ENCODE measurements around the gene IGSF22.
"Not testable (repeated sequence)": the region's sequence is repeated elsewhere in the genome, so short reads cannot be mapped to it uniquely, and the experiment has no call there.

IGSF22 gene

DNA sequence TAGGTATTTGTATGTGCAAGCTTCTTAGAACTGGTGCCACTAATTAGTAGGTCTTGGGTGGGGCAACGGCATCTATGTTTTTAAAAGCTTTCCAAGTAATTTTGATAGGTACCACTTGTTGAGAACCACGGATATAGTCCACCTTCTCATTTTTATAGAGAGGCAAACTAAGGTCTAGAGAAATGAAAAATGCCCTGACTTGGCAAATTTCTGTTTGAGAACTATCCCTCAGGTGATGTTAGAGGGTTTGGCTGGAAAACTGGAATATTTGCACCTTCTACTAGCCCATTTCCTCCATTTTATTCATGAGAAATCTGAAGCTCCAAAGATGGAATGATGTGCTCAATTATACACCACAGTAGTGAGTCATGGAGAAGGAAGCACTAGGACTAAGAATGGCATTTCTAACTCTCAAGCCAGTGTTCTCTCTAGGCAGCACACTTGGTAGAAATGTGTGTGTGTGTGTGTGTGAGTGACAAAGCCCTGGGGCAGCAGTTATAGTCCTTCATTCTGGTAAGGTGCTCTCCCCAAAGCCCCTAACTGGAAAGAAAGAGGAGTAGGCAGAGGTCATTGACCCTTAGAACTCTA, 29.3 kb downstream of the IGSF22 start:
- no peak overlapping the region for H3K4me3 ChIP-seq (ENCODE audit: low read depth, low read length)
- no peak for DNase-seq (ENCODE audit: low read depth)
- TF ChIP-seq MYC (IDR thresholded peaks at IDR 0.05; ENCODE audit: low read depth, low read length) (no peak), POLR2A (IDR thresholded peaks at IDR 0.05; ENCODE audit: extremely low read depth, insufficient read length) (no peak)
- TF ChIP-seq, protein P1, sequence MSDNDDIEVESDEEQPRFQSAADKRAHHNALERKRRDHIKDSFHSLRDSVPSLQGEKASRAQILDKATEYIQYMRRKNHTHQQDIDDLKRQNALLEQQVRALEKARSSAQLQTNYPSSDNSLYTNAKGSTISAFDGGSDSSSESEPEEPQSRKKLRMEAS (IDR thresholded peaks at IDR 0.05; ENCODE audit: low read depth, low read length) = no peak
- TF ChIP-seq, protein P2, sequence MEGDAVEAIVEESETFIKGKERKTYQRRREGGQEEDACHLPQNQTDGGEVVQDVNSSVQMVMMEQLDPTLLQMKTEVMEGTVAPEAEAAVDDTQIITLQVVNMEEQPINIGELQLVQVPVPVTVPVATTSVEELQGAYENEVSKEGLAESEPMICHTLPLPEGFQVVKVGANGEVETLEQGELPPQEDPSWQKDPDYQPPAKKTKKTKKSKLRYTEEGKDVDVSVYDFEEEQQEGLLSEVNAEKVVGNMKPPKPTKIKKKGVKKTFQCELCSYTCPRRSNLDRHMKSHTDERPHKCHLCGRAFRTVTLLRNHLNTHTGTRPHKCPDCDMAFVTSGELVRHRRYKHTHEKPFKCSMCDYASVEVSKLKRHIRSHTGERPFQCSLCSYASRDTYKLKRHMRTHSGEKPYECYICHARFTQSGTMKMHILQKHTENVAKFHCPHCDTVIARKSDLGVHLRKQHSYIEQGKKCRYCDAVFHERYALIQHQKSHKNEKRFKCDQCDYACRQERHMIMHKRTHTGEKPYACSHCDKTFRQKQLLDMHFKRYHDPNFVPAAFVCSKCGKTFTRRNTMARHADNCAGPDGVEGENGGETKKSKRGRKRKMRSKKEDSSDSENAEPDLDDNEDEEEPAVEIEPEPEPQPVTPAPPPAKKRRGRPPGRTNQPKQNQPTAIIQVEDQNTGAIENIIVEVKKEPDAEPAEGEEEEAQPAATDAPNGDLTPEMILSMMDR (IDR thresholded peaks at IDR 0.05; ENCODE audit: low read depth, low read length) = no peak

DNA sequence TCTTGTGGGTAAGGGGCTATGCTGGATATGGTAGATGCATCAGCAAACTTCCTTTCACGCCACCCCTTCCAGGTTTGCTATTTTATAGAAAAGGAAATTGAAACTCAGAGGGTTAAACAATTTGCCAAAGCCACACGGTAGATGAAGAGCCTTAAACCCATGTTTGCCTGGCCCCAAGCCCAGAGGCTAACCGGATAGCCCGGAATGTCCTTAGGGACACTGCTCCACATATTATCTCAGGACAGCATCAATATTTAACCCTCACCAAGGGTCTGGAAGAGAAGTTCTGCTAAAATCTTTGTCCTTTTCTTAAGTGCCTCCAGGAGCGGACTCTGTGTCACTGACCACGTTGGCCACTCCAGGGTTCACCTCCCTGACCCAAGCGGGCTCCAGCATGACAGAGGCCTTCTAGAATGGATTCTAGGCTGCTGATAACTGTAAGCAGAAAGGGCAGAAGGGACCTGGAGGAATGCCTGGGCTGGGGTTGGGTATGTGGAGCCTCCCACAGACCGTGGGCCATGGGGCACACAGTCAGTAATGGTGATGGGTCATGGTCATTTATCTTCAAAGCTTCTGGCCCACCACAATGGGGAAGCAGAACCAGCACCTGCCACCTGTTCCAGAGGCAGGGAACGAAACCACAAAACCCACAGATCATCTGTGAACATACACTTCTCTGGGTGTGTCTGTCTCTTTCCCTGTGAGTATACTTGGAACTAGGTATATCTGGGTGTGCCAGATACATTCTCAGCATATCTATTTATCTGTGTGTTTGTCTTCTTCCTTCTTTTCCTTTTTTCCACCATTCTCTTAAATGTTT, 32.8 kb downstream of the IGSF22 start:
- DNase-seq (ENCODE audit: low read depth) = no peak
- H3K4me3 ChIP-seq (ENCODE audit: low read depth, low read length) = no peak overlapping the region
- TF ChIP-seq, protein P1 (IDR thresholded peaks at IDR 0.05; ENCODE audit: low read depth, low read length) = no peak
- TF ChIP-seq POLR2A (IDR thresholded peaks at IDR 0.05; ENCODE audit: extremely low read depth, insufficient read length) (no peak), MYC (IDR thresholded peaks at IDR 0.05; ENCODE audit: low read depth, low read length) (no peak)
- TF ChIP-seq, protein P2 (IDR thresholded peaks at IDR 0.05; ENCODE audit: low read depth, low read length) = no peak

DNA sequence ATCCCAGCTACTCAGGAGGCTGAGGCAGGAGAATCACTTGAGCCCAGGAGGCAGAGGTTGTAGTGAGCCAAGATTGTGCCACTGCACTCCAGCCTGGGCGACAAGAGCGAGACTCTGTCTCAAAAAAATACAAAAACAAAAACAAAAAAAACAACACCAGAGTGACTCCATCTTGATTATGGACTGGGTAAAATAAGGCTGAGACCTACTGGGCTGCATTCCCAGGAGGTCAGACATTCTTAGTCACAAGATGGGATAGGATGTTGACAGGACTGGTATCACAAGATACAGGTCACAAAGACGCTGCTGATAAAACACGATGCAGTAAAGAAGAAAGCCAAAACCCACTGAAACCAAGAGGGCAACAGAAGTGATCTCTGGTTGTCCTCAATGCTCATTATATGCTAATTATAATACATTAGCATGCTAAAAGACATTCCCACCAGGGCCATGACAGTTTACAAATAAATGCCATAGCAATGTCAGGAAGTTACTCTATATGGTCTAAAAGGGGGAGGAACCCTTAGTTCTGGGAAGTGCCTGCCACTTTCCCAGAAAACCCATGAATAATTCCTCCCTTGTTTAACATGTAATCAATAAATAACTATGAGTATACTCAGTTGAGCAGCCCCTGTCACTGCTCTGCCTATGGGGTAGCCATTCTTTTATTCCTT, 34.4 kb downstream of the IGSF22 start:
- not testable (repeated sequence) for H3K4me3 ChIP-seq (ENCODE audit: low read depth, low read length); DNase-seq (ENCODE audit: low read depth)

DNA sequence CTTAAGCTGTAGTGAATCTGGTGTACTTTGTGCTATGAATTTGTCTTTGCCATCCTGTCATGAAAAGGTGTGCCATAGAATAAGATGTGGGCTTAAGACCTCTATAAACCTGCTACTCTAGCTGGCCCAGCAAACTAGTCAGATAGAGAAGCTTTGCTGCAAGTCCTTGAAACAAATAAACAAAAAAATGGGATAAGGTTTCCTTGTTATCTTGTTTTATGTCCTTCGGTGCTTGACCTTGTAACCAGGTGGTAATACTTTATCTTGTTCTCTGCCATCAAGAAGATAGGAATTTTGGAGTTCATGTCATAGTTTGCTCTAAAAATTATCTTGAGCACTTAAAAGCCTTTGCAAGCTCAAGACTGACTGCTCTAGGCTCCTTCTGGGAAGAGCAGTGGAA, 41.7 kb downstream of the IGSF22 start:
- TF ChIP-seq, protein P2 (IDR thresholded peaks at IDR 0.05; ENCODE audit: low read depth, low read length) = no peak
- TF ChIP-seq MYC (IDR thresholded peaks at IDR 0.05; ENCODE audit: low read depth, low read length) = no peak
- TF ChIP-seq, protein P1 (IDR thresholded peaks at IDR 0.05; ENCODE audit: low read depth, low read length) = no peak
- no peak for TF ChIP-seq POLR2A (IDR thresholded peaks at IDR 0.05; ENCODE audit: extremely low read depth, insufficient read length)
- DNase-seq (ENCODE audit: low read depth) = no peak
- no peak overlapping the region for H3K4me3 ChIP-seq (ENCODE audit: low read depth, low read length)

DNA sequence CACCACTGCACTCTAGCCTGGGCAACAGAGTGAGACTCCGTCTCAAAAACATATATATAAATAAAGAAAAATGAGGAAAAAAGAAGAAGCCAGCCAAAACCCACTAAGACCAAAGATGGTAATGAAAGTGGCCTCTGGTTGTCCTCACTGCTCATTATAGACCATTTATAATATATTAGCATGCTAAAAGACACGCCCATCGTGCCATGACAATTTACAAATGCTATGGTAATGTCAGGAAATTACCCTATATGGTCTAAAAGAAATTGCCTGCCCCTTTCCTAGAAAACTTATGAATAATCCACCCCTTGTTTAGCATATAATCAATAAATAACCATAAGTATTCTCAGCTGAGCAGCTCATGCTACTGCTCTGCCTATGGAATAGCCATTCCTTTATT, 43.5 kb downstream of the IGSF22 start:
- H3K4me3 ChIP-seq (ENCODE audit: low read depth, low read length) = no peak overlapping the region
- DNase-seq (ENCODE audit: low read depth) = no peak
- TF ChIP-seq MYC (IDR thresholded peaks at IDR 0.05; ENCODE audit: low read depth, low read length) (no peak), POLR2A (IDR thresholded peaks at IDR 0.05; ENCODE audit: extremely low read depth, insufficient read length) (no peak)
- TF ChIP-seq, protein P1 (IDR thresholded peaks at IDR 0.05; ENCODE audit: low read depth, low read length) = no peak
- TF ChIP-seq, protein P2 (IDR thresholded peaks at IDR 0.05; ENCODE audit: low read depth, low read length) = no peak

DNA sequence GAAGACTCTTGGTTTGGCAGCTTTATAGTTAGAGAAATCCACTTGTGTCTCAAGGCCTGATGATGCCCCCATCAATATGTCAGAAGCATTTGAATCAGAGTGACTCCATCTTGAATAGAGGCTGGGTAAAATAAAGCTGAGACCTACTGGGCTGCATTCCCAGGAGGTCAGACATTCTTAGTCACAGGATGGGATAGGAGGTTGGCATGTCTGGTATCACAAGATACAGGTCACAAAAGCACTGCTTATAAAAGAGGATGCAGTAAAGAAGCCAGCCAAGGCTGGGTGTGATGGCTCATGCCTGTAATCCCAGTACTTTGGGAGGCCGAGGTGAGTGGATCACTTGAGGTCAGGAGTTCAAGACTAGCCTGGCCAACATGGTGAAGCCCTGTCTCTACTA, 44.0 kb downstream of the IGSF22 start:
- not testable (repeated sequence) for DNase-seq (ENCODE audit: low read depth); H3K4me3 ChIP-seq (ENCODE audit: low read depth, low read length)
